HS-5 (cell line): ENCODE results near the gene ACTL10.

Experiments
- DNase-seq: peaks from one replicate; pipeline ENCODE4 v3.0.0-alpha.2; 2012; ENCODE audit warnings: low read depth

ACTL10 gene

DNA sequence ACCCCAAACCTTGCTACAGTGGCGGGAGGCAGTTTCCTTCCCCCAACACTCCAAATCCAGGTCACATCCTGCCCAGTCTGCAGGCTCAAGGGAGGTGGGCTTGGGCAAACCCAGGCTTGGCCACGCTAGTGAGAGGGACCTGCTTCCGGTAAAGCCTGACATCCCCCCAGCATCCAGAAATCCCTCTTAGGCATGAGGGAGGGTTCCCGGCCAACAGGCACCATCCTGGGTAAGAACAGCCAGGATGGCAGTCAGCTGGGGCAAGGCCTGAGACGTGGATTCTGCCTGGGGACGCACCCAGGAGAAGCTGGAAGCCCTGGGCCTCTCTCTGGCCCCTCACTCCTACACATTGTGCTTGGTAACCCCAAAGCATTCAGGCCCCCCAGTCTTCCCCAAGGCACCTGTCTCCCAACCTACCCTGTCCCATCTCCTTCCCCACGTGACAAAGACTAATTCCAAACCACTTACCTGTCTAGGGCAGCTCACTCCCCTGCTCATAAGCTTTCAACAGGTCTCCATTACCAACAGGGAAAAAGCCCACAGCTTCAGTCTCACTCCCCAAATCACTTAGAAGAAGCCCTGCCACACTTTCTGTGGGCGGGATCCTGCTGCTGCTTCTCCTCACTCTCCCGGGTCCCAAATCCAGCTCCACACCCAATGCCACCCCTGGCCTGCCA is 2.5 kb upstream of the ACTL10 start:
- DNase-seq, result no peak

DNA sequence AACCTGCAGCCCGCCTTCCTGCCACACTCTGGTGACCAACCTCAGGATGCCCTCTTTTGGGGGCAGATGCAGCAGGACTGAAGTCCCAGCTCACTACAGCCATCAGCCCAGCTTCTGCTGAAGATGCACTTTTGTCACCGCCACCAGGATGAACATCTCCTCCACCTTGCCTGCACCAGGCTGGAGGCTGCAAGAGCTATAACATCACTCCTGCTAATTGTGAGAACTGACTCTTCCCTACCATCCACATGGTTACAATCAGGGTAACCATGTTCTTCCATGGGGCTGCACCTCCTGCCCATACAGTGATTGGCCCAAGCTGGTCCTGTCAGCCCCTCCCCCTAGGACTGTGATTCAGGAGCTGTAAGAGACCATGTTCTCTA is 2.0 kb upstream of the ACTL10 start:
- no peak for DNase-seq

DNA sequence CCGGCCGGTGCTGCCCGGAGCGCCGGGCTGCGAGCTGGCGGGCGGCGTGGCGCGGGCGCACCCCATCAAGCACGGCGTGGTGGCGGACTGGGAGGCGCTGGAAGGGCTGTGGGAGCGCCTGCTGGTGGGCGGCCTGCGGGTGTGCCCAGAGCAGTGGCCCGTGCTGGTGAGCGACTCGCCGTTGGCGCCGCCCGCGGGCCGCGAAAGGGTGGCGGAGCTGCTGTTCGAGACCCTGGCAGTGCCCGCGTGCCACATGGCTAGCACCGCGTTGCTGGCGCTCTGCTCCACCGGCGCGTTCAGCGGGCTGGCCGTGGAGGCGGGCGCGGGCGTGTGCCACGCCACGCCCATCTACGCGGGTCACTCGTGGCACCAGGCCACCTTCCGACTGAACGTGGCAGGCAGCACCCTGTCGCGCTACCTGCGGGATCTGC is 517 bp downstream of the ACTL10 start:
- DNase-seq, result no peak

DNA sequence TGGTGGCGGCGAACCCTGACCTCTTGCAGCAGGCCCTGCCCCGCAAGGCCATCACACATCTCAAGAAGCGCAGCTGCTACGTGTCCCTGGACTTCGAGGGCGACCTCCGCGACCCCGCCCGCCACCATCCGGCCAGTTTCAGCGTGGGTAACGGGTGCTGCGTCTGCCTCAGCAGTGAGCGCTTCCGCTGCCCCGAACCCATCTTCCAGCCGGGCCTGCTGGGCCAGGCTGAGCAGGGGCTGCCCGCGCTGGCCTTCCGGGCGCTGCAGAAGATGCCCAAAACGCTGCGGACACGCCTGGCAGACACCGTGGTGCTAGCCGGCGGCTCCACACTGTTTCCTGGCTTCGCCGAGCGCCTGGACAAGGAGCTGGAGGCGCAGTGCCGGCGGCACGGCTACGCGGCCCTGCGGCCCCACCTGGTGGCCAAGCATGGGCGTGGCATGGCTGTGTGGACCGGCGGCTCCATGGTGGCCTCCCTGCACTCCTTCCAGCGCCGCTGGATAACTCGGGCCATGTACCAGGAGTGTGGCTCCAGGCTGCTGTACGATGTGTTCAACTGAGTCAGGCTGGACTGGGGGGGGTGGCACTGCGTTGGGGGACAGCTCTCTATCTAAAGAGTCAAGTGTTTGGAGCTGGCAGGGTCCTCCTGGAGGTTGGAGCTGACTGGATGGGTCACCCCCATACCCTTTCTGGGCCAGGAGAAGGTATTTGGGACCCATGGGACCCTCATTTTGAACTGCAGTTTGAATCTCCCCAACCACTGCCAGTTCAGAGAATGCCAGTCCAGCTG is 1.1 kb downstream of the ACTL10 start:
- peak; percentile 45 for DNase-seq

DNA sequence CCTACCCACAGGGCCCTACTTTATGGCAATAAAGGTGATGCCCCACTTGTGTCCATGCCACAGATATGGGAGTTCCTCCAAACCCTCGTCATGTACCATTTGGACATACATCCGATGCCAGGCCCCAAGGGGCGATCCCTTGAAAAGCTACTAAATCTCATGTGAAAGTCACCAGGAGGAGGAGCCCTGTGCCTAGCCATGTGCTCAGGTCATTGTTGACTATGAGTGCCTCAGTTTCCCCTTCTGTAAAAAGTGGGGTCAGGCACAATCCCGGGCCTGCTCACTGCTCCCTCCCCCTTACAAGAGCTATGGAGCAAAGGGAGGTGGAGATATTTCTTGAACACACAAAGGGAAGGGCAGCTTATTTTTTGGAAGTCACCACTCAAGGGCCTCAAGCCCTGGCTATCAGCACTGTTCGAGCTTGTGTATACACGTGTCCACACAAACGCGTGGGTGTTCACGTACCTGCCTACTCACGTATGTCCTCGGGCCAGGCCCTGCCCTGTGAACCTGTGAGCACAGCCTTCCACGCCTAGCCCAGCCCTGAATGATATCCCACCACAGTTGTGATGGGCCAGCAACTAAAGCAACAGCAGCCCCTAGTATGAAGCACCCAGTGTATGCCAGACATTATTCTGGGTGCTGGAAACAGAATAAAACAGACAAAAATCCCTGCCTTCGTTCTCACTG is 1.9 kb downstream of the ACTL10 start:
- no peak for DNase-seq

DNA sequence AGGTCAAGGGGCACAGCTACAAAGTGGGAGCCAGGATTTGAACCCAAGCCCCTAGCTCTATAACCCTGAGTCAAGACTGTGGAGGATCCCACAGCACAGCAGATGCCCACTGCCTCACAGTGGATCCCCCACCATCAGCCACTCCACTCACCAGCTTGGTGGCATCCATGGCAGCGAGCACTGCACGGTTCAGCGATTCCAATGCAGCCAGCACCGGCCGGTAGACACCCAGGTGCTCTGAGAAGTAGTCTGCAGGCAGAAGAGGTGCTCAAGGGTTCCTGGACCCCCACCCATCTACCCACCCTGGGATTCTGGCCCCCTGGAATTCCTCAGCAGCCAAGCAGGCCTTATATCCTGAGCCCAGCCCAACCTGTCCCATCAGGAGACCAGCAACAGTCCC is 2.5 kb downstream of the ACTL10 start:
- no peak for DNase-seq

DNA sequence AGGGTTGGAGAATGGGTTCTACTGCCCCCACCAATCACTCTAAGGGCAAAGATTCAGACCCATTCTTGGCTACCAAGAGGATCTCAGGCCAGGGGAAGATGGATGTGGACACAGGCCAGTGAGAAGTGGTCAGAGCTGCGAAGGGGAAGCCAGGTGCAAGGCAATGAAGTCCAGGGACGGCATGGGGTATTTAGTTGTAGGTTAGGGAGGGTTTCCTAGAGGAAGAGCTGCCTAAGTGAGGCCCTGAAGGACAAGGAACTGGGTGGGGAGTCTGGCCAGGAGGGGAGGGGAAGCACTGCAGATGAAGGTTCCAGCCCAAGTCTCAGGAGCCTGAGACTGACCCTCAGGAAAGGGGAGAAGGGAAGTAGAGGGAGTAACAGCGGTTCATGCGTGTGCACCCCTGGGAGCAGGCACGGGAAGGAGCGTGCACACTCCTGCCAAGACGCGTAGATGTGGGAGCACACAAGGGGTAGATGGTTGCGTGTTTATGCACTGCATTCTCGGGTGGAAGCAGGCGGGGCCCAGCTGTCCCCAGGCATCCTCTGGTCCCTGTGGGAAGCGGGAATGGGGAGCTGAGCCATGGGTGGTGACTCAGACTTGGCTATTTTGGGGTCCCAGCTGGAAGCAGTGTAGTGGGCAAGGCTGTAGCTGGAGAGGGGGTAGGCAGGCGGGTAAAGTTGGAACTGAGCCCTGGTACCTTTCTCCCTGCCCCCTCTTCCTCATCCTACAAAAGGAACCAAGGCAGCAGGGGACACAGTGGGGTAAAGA is 3.3 kb downstream of the ACTL10 start:
- DNase-seq, result no peak

DNA sequence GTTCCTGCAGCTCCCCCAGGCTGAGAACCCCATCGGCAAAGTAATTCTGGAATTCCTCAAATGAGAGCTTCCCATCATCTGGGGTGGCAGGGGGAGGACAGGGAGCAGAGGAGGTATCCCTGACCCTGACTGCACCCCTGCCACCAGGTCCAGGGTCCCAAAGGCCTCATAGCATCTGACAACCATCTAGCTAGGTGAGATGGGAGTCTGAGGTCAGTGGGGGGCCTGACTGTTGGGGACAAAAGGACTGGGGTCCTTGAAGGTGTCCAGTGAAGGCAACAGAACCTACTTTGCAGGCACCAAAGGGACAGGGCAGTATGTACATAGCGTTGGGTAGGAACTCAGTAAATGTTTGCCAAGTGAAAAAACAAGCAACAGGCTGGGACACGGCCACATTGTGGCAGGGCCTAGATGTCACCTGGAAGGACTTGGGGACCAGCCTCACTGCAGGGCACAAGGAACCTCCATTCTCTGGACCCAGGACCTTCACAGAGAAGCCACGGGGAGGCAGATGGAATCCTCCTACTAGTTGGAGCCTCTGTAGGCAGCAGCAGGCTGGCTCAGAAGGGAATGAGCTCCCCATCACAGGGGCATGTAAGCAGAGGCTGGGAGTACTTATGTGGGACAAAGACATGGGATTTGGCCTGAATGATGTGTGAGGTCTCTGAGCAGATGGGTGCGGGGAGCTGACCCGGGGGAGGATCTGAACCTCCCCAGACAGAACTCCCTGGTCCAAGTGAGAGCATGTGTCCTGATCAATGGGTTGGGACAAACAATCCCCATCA is 4.2 kb downstream of the ACTL10 start:
- no peak for DNase-seq

DNA sequence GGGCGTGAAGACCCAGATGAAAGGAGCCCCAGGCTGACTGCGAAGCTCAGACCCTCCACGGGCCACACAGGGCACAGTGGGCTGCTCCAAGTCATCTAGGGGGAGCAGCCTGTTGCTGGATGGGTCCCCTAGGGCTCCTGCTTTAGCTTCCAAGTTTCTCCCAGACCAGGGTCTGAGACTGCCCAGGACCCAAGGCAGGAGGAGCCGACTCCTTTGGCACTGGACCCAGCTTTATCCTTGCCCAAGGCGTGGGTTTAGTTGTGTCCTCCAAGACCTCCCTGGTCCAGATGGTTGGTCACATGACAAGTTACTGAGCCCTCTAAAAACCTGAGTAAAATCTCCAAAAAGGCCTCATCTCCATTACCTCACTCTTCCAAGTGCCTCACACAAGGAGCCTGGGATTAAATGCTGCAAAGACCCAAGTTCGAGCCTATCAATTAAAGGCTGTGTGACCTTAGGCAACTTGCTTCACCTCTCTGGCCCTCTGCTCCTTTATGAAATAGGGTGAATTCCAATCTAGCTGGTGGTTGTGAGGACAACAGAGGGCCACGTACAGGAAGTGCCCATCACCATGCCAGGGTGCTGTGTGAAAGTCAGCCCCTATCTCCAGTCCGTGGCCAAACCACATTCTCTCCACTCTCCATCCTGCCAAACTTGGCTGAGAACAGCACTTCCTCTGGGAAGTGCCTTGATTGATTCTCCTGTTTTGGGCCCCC is 5.0 kb downstream of the ACTL10 start:
- no peak for DNase-seq

DNA sequence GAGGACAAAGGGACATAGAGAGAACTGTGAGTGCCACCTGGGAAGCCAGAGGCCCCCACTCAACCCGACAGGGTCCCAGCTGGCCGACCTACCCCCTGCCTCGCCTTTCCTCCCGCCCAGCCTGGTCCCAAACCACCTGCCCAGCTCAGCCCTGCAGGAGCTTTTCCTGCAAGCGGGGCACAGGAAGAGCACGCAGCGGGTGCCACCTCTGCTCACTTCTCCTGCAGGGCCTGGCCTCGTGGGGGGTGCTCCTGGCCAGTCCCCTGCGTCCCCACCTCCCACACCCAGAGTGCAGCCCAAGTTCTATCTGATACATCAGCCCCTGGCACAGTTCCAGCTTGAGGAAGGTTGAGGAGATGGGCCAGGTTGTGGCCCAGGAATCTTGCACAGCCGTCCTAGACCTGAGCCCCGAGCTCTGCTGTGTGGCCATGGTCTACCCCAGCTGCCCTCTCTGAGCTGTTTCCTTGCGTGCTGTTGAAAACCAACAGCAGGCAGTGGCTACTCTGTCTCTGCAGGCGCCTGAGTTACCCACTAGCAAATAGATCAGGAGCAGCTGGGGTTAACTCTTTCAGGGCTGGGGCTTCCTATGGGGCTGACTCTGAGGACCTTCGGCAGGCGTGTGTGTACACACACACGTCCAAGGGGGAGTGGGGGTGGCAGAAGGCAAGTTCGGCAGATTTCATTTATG is 5.8 kb downstream of the ACTL10 start:
- DNase-seq, result no peak

DNA sequence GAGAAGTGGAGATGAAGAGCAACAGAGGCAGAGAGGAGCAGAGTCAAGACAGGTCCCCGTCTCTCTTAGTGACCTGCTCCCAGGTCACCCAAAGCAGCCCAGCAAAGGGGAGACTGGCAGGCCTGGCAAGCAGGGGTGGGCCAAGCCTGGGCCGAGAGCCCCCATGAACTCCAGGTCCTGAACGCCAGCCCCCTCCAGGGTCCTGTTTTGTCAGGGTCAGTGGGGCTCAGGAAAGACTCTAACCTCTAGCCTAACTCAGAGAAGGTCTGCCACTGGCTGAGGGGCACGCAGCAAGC is 6.3 kb downstream of the ACTL10 start:
- DNase-seq, result no peak

DNA sequence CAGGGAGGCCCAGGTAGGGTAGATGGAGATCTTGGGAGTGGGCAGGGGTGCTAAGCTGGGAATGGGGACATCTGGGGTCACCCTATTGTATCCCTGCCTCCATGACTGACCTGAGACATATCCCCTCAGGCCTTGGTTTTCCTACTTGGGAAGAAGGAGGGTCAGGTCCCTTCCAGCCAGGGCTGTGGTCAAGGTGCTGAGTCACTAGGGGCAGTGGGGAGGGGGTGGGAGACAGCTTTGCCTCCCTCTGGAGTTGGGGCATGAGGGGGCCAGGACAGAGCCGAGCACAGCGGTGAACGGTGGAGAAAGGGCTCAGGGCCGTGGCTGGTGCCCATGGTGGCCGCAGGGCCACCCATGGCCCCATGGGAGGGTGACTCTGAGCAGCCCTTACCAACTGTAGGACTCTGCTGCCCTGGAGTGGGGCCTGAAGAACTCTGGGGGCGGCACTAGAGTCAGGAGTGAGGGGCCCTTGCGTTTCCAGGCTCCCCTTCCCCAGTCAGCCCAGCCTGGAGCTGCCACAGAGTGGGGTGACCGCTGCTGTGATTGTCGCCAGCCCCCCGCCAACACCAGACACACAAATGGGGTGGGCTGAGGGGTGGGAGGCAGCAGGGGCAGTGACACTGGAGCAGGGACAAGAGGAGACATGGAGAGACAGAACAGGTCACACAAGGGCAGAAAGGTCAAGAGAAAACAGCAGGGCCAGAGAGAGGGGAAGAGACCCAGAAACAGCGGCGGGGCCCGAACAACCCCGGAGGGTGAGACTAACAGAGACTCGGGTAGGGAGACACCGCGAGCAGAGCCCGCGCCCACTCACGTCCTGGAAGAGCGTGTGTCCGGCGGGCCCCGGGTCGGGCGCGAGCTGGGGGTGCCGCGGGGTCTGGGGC is 6.9 kb downstream of the ACTL10 start:
- DNase-seq, result no peak

DNA sequence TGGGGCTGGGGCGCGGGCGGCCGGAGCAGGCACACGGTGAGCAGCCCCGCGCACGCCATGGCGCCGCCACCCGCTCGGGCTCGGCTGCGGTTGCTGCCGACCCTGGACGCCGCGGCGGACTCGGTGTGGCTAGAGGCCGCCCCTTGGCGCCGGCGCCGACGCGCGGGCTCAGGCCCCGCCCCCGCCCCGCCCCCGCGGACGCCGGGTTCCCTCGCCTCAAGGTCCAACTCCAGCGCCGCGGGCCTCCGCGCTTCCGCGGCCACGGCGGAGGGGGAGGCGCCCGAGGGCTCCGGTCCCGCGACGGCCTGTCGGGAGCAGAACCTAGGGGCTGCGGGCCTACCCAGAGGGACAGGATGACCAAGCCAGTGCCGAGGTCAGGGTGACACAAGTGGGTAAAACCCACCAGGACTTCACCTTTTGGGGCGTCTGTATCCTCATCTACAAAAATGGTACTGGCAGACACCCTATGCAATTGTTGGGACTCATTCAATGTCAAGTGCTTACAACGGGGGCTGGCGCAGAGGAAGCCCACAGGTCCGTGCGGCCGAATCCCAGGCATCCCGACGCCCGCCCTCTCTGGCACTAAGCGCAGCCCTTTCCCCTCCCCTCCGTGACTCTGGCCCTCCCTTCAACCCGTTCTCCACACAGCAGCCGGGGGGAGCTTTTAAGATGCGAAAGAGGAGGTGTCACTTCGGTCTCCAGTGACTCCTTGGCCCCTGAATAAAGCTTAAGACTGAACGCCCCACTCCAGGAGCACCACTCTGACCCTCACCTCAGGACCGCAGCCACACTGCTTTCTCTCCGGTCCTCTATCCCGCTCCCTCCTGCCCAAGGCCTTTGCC is 7.8 kb downstream of the ACTL10 start, which contains the start of gene NECAB3:
Gene NECAB3 (minus strand): TSS at position 135 of the 842 bp plus-strand sequence. CDS start 76 bp downstream, at position 59.
- DNase-seq, result peak; percentile 28

DNA sequence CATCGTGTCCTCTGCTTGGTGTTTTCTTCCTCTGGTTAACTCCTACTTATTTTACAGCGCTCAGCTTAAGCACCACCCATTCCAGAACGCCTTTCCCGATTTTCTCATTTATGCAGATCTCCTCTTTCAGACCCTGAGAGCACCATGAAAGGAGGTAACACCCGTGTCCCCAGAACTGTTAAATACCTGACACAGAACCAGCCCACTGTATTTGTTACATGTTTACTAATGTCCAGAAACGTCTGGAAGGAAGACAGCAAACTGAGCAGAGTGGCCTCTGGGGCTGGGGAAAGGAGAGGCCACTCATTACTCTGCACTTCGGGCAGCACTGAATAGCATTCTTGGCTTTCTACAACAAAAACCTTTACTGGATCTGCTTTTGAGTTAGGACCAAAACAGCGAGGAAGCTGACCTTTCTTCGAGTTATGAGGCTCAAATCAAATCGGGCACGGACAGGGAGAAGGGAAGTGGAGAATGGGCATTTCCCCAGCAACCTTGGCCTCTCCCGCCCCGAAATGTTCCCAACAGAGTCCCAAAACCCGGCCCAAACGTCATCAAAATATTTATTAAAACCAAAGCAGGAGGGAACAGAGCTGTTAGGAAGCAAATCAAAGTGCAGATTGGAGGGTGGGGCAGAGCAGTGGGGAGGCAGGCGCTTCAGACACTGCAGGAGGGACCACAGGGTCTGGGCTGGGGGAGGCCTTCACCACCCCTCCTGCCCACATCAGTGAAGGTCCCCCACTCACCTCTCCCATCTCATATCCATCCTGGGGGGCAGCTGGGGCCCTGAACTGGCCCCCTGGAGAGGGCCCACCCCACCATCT is 8.6 kb downstream of the ACTL10 start:
- DNase-seq, result no peak

DNA sequence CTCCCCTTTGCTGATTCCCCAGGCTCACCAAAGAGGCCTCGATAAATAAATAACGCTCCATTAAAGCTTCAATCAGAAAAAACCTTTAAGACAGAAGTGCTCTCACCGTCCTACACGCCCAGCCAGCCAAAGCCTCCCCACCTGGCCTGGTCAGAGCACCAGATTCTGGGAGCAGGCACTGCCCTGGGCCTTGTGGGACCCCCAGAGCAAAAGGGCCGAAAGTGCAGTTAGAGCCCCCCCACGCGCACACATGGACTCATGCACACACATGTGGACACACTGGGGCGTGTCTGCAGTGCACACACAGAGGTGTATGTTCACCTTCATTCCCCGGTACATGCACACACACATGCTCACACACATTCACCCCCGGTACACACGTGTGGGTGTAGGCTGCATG is 9.4 kb downstream of the ACTL10 start:
- DNase-seq, result no peak

DNA sequence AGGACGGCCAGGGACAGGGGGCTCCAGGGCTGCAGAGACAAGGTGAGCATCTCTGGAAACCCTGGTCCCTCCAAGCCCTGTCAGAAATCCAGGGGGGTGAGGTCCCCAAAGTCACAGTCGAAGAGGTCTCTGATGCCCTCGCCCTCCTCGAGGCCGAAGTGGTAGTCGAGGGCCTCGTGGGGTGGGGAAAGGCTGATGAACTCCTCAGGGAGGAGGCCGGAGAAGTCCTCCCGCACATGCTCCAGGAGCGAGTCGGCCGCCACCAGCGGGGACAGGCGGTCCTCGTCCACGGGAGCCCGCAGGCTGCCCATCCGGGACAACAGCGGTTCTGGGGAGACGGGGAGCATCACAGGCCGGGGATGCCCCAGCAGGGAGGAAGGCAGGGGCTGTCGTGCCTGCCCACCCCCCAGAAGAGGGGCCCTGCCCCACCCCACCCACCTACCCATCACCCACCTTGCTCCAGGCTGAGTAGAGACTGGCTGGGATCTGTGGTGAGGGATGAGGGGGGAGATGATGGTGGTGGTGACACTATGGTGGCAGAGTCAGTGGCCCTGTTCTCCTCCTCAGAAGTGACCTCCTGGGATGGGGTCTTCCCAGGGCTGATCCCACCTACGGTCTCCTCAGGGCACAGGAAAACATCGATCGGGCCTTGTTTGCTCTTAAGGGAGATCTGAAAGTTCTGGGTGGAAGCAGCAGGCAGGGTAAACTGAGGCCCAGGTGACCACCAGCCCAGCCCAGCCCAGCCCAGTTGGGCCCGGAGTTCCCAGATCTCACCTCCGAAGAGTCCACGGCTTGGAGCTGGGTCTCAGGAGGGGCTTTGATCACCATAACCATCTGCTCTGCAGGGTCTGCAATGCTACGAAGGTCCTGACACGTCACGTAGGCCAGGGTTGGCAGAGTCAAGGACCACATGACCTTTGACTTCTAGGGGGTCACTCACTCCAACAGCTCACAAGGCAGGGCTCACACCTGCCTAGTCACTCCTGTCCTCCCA is 10.2 kb downstream of the ACTL10 start:
- no peak for DNase-seq
